Activated naive CD4-positive, alpha-beta T cell treated with anti-CD3 and anti-CD28 coated beads, Interleukin-2, amount 50 U/mL, for 24 hours (primary cell): Measurements from ENCODE around the gene BOD1L1.
A peak's percentile ranks its signal among the peaks of the same experiment; 100 is the strongest.

Source experiments
- H3K27ac Mint-ChIP-seq: one replicate; pipeline ENCODE4 v1.8.0; 2021; ENCODE audit warnings: mild to moderate bottlenecking, mixed read lengths
- H3K27me3 Mint-ChIP-seq: one replicate; pipeline ENCODE4 v1.8.0; 2021; ENCODE audit warnings: mixed read lengths
- H3K36me3 Mint-ChIP-seq: one replicate; pipeline ENCODE4 v1.8.0; 2021; ENCODE audit warnings: mixed read lengths
- H3K4me1 Mint-ChIP-seq: one replicate; pipeline ENCODE4 v1.8.0; 2021; ENCODE audit warnings: mixed read lengths
- H3K4me3 Mint-ChIP-seq: one replicate; pipeline ENCODE4 v1.8.0; 2021; ENCODE audit warnings: mild to moderate bottlenecking, mixed read lengths
- H3K9me3 Mint-ChIP-seq: one replicate; pipeline ENCODE4 v1.8.0; 2021; ENCODE audit warnings: mixed read lengths

BOD1L1 gene

DNA sequence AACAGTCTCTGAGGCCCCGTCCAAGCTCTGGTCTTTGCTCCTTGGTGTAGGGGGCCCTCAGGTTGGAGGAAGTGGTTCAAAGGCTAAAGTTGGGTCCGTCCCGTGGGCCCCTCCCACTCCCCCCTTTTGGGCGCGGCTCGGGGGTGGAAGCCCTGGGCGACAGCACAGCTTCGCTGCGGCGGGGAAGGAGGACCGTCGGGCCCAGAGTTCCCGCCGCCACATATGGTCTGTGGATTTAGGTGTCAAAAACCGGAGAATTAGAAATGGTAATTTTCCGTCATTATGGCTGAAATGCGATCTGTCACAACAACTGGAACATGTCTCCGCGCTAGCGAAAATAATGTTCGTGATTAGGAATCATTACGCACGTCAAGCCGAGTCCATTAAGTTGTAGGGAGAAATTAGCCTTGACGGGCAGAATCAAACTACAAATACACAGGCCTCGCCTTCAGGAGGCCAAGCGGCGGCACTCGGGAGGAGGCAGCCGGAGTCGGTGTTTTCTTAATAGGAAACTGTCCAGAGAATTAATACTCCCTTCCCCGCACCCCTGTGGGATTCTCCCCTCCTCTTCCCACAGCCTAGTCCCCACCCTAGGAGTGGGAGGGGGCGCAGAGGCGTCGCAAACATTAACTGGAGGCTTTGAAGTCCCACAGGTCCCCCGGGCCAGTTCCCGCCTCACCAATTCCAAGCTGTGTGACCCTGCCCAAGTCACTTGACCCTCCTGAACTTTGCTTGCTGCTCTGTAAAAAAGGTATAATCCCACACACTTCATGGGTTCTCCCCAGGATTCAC is 98.2 kb downstream of the BOD1L1 start:
- H3K36me3 Mint-ChIP-seq, result peaks cover 4% of the 10 kb centered on the region
- H3K4me1 Mint-ChIP-seq, result peaks cover 26% of the 10 kb centered on the region
- no peak overlapping the region for H3K27ac Mint-ChIP-seq
- H3K4me3 Mint-ChIP-seq, result peak overlapping the region; percentile 44
- H3K9me3 Mint-ChIP-seq, result no peaks in the 10 kb centered on the region
- peaks cover 73% of the 10 kb centered on the region for H3K27me3 Mint-ChIP-seq

DNA sequence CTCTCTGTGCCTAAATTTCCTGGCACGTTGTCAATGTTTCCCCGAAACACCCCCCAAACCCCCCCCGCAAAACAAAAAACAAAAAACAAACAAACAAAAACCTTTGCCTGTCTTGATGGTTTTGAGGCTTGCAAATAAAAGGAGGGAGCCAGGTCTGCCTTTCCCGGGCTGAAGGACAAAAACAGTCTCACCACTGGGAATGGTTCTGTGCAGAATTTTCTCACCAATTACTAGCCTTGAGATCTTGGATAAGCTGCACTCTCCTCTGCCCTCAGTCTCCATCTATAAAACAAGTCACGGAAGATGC is 98.8 kb downstream of the BOD1L1 start:
- peak overlapping the region; percentile 44 for H3K4me3 Mint-ChIP-seq
- H3K27ac Mint-ChIP-seq, result no peak overlapping the region
- H3K9me3 Mint-ChIP-seq, result no peaks in the 10 kb centered on the region
- H3K36me3 Mint-ChIP-seq, result peaks cover 4% of the 10 kb centered on the region
- H3K27me3 Mint-ChIP-seq, result peaks cover 72% of the 10 kb centered on the region
- H3K4me1 Mint-ChIP-seq, result peaks cover 26% of the 10 kb centered on the region

DNA sequence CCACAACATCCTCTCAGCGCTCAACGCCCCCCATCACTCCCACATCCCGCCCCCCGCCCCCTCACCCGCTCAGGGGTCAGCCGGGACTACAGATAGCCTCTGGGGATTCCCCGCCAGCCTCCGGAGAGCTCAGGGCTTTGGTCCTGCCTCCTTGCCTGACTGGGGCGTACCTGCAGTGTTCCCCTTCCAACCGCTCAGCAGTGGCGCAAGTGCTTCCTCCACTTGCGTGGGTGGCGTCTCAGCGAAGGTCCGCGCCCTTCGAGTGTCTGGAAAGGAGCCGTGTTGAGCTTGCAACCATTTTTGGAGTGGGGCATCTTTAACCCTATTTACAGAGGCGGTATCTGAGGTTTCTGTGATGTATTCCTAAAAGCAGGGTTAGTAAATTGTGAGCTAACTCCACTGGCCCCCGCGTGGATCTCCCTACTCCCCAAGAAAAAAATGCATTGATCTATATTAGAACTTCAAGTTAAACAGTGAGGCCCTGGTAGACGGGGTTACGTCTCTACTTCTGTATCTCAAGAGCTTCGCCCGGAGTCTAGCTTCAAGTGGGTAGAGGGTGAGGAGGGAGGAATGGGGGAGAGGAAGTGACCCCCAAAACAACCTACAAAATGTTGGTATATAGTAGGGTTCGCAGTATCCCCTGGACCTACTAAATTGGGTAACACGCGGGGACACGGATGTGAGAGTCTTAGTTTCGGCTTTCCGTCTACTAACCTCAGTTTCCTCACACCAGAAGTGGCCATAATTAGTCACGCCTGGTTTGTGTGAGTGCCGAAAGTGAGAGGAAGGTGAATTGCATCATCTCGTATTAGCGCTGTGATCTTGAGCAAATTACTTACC is 99.3 kb downstream of the BOD1L1 start:
- H3K36me3 Mint-ChIP-seq, result peaks cover 4% of the 10 kb centered on the region
- peak overlapping the region; percentile 60 for H3K4me3 Mint-ChIP-seq
- no peaks in the 10 kb centered on the region for H3K9me3 Mint-ChIP-seq
- peaks cover 69% of the 10 kb centered on the region for H3K27me3 Mint-ChIP-seq
- no peak overlapping the region for H3K27ac Mint-ChIP-seq
- H3K4me1 Mint-ChIP-seq, result peaks cover 27% of the 10 kb centered on the region

DNA sequence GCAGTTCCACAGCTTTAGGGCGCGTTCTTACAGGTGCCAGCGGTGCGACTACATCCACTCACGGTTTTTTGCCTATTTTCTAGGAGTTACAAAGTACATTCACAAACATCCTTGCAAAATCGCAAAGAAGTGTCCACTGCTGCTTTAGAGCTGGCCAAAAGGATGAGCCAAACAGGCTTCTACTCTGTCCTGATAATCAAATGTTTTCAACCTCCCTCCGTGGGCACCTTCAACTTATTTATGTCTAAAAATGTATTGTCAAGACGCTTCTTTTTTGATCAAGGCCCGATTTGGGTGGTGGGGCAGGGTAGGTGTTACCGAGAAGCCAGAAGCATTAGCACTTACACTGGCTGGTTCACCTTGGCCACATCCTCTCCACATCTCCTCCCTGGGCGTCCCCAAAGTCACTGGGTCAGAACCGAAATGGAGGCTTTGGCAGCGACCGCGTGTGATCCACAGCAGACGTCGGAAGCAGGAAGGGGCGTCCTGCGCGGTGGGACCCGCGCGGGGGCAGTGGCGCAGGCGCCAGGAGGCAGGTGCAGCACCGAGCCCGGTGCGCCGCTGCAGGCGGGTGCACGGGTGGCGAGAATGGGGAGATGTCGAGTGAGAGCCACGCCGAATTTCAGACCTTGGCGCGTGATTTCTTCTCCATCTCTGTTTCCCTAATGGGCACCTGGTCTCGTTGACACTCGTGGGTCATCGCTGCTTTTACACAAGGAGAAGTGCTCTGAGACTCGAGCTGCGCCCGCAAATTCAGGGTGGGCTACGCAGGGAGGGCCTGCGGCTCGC is 100.1 kb downstream of the BOD1L1 start:
- peaks cover 4% of the 10 kb centered on the region for H3K36me3 Mint-ChIP-seq
- peak overlapping the region; percentile 47 for H3K4me3 Mint-ChIP-seq
- H3K9me3 Mint-ChIP-seq, result no peaks in the 10 kb centered on the region
- H3K27me3 Mint-ChIP-seq, result peaks cover 70% of the 10 kb centered on the region
- H3K27ac Mint-ChIP-seq, result no peak overlapping the region
- H3K4me1 Mint-ChIP-seq, result peaks cover 32% of the 10 kb centered on the region

DNA sequence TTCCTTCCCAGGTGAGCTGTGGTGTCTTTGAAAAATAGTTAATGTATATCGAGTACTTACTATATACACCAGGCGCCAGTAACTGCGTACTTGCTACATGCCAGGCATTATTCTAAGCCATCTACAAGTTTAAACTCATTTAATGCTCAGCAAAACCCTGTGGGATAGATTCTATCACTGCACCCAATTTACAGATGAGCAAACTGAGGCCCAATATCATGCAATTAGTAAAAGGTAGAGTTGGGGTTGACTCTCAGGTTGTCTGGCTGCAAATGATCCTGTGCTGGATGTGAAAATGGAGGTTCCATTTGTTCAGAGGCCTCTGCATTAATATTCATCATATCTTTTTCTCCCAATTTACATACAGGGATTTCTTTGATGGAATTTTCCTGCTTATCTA is 100.9 kb downstream of the BOD1L1 start:
- peaks cover 4% of the 10 kb centered on the region for H3K36me3 Mint-ChIP-seq
- H3K4me3 Mint-ChIP-seq, result no peak overlapping the region
- no peaks in the 10 kb centered on the region for H3K9me3 Mint-ChIP-seq
- H3K4me1 Mint-ChIP-seq, result peaks cover 36% of the 10 kb centered on the region
- peaks cover 73% of the 10 kb centered on the region for H3K27me3 Mint-ChIP-seq
- no peak overlapping the region for H3K27ac Mint-ChIP-seq

DNA sequence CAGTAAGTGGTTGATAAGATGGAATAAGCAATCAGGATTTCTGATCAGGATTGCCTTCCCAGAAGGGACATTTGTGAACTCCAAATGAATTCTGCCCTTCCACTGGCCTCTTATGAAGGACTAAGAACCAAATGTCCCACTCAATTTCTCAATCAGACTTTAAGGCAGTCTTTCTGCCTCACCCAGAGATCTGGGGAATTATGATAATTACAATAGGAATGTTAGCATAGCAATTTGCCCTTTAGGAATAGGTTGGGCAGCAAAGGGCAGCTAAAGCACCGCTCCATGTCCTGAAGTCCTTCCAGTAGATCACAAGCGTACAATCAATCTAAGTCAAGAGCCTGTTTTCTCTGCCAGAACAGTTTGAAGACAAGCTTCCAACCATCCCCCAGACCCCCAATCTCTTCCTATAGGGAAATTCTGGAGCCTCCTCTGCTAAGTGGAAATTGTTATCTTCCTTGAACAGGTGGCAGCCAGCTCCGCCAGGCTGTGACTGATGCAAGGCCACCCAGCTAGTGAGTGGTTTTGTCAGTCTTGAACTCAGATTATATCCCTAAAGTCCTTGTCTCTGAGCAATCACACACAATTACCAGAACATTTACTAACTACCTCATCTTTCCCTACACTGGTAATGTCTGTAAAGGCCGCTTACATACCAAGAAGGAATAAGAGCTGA is 101.8 kb downstream of the BOD1L1 start:
- Mint-ChIP-seq H3K27me3 (peaks cover 68% of the 10 kb centered on the region), H3K4me3 (no peak overlapping the region), H3K9me3 (no peaks in the 10 kb centered on the region), H3K27ac (no peak overlapping the region), H3K36me3 (peaks cover 2% of the 10 kb centered on the region), H3K4me1 (peaks cover 27% of the 10 kb centered on the region)

DNA sequence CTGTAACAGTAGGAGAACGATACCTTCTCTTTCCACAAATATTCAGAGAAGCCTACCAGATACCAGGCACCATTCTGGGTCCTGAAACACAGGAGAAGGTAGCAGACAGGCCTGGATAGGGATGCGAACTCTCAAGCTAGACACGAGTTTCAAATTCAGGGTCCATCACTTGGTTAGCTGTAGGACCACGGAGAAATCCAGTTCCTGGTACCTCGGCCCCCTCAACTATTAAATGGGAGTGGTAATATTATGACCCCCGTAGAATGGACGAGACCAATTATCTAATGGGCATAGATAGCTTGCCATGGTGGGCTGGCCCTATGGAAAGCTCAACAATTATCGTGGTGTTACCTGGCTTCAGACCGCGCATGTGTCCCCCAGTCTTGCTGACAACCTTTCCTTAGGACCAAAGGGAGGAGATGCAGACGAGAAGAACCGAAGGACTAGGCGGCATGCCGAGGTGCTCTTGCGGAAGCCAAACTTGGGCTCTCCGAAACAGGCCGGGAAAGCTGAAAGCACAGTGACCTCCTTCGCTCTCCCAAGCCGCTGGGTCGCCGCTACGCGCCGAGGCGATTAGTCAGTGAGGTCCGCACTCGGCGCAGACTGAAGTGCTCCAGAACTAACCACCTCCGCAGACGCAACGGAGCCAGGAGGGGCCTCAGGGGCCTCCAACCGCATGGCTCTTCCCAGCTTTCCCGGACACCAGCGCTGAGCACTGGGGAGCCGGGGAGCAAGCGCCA is 102.9 kb downstream of the BOD1L1 start:
- H3K27me3 Mint-ChIP-seq, result peaks cover 60% of the 10 kb centered on the region
- H3K4me3 Mint-ChIP-seq, result no peak overlapping the region
- H3K36me3 Mint-ChIP-seq, result peaks cover 2% of the 10 kb centered on the region
- H3K27ac Mint-ChIP-seq, result no peak overlapping the region
- H3K4me1 Mint-ChIP-seq, result peaks cover 27% of the 10 kb centered on the region
- no peaks in the 10 kb centered on the region for H3K9me3 Mint-ChIP-seq

DNA sequence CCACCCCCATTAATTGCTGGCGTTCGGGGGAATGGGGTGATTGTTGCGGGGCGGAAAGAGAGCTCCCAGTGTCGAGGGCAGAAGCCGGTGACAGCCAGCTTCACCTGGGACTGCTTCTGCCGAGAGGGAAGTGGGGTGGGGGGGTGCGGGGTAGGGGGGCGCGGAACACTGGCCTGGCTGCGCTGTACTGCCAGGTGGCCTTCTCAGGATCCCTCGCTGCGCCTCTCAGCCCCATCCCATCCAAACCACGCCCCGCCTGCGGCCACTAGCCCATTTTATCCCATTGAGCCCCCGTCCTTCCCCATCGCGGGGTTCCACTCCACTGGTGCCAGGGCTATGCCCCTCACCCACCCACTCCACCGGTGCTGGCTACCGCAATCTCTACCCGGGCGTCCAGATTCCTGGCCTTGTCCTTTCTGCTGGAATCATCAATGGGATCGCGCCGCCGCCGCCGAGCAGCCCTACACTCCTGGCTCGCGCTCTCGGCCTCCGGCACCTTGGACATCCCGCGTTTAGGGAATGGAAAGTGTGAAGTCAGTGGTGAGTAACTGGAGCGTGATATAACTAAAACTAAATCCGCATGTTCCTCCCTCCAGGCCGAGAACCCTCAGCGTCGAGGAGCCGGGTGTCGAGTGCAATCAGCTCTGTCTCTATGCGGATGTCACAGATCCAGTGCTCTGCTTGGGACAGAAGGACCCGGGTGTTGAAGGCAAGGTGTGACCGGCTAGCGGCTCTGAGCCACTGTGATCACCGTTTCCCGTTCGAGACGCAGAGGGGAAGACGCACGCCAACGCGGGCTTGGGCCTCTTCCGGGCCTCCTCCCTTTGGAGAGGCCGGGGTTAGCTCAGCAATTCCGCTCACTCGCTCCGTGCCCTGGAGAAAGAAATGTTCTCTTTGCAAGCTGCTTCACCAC is 103.7 kb downstream of the BOD1L1 start:
- Mint-ChIP-seq H3K36me3 (peaks cover 1% of the 10 kb centered on the region), H3K9me3 (no peaks in the 10 kb centered on the region), H3K4me1 (peaks cover 21% of the 10 kb centered on the region), H3K4me3 (no peak overlapping the region), H3K27me3 (peaks cover 56% of the 10 kb centered on the region), H3K27ac (no peak overlapping the region)

DNA sequence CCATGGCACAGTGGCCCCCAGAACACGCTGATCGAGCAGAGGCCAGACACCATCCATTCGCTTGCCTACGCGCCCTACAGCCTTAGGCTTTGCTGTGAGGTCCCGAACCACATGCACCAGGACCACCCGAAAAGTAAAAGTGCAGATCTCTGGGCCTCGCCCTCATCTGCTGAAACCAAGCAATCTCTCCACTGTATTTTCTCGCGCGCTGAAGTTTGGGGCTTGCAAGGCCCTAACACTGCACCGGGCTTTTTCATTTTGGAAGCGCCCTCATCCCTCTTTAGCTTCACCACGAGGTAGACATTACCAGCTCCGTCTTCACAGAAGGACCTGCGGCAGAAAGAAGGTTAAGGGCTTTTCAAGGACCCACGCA is 104.4 kb downstream of the BOD1L1 start:
- Mint-ChIP-seq H3K4me1 (peaks cover 13% of the 10 kb centered on the region), H3K27me3 (peaks cover 51% of the 10 kb centered on the region), H3K27ac (no peak overlapping the region), H3K36me3 (no peaks in the 10 kb centered on the region), H3K9me3 (no peaks in the 10 kb centered on the region), H3K4me3 (peak overlapping the region; percentile 15)

DNA sequence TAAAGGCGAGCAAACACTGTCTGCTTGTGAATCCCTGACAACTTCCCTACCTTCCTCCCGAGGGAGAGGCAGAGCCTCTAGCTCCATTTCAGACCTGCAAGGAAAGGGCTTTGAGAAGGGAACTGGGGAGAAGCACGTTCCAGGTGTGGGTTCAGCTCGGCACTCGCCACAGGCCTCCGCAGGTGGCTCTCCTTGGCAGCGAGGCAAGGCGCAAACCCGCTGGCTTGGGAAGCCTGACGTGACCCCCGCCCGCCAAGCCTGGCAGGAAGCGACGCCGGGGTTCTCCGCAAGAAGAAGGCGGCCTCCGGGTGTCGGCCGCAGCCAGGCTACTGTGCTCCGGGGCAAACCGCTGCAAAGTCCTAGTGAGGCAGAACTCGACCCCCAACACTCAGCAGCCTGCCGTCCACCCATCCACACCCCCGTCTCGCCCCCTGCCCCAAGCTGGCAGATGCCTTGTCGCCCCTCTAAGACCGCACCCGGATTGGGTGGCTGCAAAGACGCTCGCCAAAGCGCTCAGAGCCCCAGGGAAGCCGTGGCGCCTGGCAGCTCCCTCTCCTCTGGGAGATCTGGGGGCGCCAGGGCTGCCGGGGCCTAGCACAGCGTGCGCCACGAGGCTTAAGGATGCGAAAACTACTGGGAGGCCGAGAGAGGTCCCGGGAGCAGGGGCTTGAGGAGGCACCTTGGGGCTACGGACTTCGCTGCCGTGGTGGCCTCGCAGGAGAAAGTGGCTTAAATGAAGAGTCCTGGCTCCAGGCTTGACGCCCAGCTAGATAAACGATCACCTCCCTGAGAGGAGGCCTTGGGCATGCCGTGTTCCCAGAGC is 105.0 kb downstream of the BOD1L1 start:
- peaks cover 13% of the 10 kb centered on the region for H3K4me1 Mint-ChIP-seq
- no peak overlapping the region for H3K27ac Mint-ChIP-seq
- peak overlapping the region; percentile 23 for H3K4me3 Mint-ChIP-seq
- H3K36me3 Mint-ChIP-seq, result no peaks in the 10 kb centered on the region
- no peaks in the 10 kb centered on the region for H3K9me3 Mint-ChIP-seq
- H3K27me3 Mint-ChIP-seq, result peaks cover 51% of the 10 kb centered on the region

DNA sequence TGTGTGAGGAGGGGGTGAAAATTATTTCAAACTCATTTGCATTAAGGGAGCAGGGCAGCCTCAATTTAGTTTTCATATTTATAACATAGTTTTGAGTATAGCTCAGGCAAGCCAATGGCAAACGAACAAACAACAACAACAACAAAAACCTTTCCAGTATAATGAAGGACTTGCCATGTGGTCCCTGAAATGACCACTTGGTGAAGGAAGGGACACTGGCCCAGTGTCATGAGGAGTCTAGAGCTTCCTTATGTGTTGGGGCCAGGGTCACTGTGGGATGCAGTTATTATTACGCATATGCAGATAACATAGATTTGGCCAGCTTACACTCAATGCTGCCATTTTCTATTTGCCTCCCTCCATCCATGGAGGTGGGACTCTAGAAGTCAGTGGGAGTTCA is 106.5 kb downstream of the BOD1L1 start:
- peaks cover 40% of the 10 kb centered on the region for H3K27me3 Mint-ChIP-seq
- no peak overlapping the region for H3K4me3 Mint-ChIP-seq
- H3K9me3 Mint-ChIP-seq, result no peaks in the 10 kb centered on the region
- H3K4me1 Mint-ChIP-seq, result peaks cover 10% of the 10 kb centered on the region
- no peak overlapping the region for H3K27ac Mint-ChIP-seq
- H3K36me3 Mint-ChIP-seq, result no peaks in the 10 kb centered on the region
